Activated T-cell treated with anti-CD3 and anti-CD28 coated beads, Interleukin-2, amount 50 U/mL, for 24 hours (primary cell): Measurements from ENCODE around the gene VDR.
"Not testable (repeated sequence)": the region's sequence is repeated elsewhere in the genome, so short reads cannot be mapped to it uniquely, and the experiment has no call there.

Source experiments
- DNase-seq: peaks from one replicate; pipeline ENCODE4 v3.0.0-alpha.2; 2020
- H3K27ac Mint-ChIP-seq: 2 replicates; pipeline ENCODE4 v1.8.0; 2020; ENCODE audit warnings: mild to moderate bottlenecking, mixed read lengths
- H3K27me3 Mint-ChIP-seq: 2 replicates; pipeline ENCODE4 v1.8.0; 2020; ENCODE audit warnings: mixed read lengths
- H3K36me3 Mint-ChIP-seq: 2 replicates; pipeline ENCODE4 v1.8.0; 2020; ENCODE audit warnings: low read depth, mixed read lengths
- H3K4me1 Mint-ChIP-seq: 2 replicates; pipeline ENCODE4 v1.8.0; 2020; ENCODE audit warnings: low read depth, mixed read lengths
- H3K4me3 Mint-ChIP-seq: 2 replicates; pipeline ENCODE4 v1.8.0; 2020; ENCODE audit warnings: mild to moderate bottlenecking, moderate library complexity, mixed read lengths
- H3K9me3 Mint-ChIP-seq: 2 replicates; pipeline ENCODE4 v1.8.0; 2020; ENCODE audit warnings: mixed read lengths

VDR gene

DNA sequence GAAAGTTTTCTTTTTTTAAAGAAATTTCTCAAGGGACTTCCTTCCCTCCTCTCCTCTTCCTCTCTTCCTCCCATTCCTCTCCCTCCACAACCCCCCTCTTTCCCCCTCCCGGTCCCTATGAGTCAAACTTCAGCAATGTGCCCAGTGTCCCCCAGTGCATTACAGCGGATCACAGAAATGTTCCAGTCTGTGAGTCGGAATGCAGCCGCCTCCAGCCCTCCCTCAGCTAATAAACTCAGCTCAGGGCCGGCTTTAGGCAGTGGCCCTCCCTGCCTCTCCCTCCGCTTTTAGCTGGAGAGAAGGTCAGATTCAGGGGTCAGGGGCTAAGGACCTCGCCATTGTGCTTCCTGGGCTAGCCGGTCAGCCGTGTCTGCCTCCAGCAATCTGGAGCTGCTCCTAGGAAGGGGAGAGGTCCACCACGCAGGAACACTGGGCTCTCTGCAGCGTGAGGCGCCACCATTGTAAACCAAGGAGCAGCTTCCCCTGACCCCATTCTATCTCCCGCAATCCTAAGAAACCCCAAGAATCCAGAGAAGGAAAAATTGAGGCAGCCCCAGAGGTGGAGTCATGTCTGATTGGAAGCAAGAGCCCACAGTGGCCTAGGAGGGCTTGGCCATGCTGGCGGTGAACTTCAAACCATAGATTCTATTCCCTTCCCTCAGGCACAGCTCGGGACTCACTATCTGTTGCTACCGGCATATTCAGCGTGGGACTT is 84.0 kb downstream of the VDR start:
- H3K27me3 Mint-ChIP-seq: no peaks in the 10 kb centered on the region
- no peaks in the 10 kb centered on the region for H3K9me3 Mint-ChIP-seq
- no peak for DNase-seq
- H3K4me3 Mint-ChIP-seq: peak overlapping the region; percentile 87
- H3K36me3 Mint-ChIP-seq: peaks cover 34% of the 10 kb centered on the region
- H3K27ac Mint-ChIP-seq: peak overlapping the region; percentile 98
- H3K4me1 Mint-ChIP-seq: peaks cover 75% of the 10 kb centered on the region

DNA sequence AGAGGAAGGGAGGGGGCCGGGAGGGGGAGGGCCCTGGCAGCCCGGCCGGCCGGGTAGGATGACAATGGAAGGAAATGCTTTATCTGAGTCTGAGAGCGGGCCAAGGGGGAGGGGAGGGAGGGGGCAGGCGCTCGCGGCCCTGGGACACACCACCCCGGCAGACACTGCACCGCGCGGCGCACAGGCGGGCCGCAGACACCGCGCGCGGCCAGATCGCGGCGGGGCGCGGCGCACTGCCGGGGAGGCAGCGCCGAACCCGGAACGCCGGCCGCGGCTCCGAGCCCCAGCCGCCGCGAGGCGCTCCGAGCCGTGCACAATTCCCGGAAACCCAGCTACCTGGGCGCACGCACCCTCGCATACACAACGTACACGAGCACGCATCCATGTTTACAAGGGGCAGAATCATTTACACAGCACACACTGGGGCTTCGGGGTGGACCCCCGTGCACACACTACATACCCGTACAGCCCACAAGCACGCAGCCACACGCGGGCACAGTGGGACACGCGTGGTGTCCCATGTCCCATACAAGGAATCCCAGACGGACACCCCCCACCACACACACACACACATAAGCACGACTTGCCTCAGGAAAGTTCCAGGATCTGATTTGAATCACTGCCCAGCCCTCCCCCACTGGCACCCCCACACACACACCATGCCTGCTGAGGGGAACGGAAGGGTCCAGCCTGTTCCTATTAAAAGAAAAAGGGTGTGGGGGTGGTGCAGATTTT is 84.7 kb downstream of the VDR start, which contains the start of gene HDAC7:
HDAC7 (minus strand) TSS at position 8 of the 735 bp plus-strand sequence. CDS start 118 bp downstream, outside the sequence.
- peak; percentile 84 for DNase-seq
- no peaks in the 10 kb centered on the region for H3K9me3 Mint-ChIP-seq
- H3K27ac Mint-ChIP-seq: peak within 1 kb of the TSS; percentile 99
- peaks cover 41% of the 10 kb centered on the region for H3K36me3 Mint-ChIP-seq
- peak within 1 kb of the TSS; percentile 96 for H3K4me3 Mint-ChIP-seq
- peaks cover 75% of the 10 kb centered on the region for H3K4me1 Mint-ChIP-seq
- H3K27me3 Mint-ChIP-seq: no peaks in the 10 kb centered on the region

DNA sequence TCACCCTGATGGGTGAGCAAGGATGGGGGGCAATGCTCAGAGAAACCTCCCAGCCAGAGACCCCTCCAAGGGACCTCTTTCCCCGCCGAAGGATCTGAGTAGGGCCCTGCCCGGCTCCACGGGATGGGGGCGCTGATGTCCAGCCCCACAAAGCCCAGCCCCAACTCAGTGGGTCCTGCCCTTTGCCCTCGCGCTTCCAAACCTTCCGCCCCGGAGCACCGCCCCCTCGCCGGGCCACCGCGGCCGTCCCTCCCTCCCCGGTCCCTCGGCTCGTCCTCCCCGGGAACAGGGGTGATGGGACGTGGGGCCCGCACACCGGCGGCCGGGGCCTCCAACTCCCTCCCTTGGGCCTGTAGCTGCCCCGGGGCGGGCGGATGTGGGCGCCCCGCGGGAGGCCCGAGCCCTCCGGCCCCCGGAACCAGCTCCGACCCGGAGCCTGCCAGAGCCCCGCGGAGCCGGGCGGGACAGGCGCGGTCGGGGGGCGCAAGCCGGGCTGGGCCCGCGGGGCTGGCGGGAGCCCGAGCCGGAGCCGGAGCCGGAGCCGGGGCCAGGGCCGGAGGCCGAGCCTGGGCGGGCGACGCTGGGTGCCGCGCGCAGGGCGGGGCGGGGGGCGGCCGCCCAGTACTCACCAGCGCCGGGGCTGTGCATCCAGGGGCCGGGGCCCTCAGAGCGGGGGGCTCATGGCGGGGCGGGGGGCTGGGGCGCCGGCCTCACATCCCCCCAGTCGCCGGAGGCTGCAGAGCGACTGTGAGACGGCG is 85.5 kb downstream of the VDR start:
- H3K4me3 Mint-ChIP-seq: peak overlapping the region; percentile 96
- H3K27me3 Mint-ChIP-seq: no peaks in the 10 kb centered on the region
- H3K27ac Mint-ChIP-seq: peak overlapping the region; percentile 99
- peak; percentile 80 for DNase-seq
- H3K4me1 Mint-ChIP-seq: peaks cover 75% of the 10 kb centered on the region
- H3K36me3 Mint-ChIP-seq: peaks cover 49% of the 10 kb centered on the region
- peaks cover 3% of the 10 kb centered on the region for H3K9me3 Mint-ChIP-seq

DNA sequence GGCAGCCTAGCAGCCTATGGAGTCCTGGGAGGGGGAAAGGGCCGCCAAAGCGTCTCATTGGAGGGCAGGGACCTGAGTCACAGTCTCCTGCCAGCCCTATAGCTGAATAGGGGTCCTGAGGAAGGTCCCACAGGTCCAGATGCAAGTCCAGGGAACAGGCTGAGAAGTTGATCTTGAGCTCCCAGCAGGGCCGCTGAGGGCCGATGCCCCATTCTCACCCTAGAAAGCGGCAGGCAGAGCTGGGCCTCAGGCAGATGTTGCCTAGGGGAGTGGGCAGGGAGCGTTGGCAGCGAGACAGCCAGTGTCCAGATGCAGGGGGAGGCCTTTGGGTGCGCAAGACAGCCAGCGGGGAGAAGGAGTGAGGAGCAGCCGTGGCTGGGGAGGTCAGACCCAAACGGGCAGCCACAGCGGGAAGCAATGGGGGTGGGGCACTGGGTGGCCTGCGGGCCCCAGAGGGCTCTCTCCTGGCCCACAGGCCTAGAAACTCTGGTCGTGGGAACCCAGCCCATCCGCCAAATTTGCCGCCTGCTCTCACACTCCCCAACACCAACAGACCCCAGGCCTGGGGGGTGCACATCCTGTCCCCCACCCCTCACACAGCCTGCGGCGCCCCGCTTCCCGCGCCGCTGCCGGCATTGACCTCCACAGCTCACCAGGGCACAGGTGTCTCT is 86.2 kb downstream of the VDR start:
- Mint-ChIP-seq H3K9me3 (peaks cover 3% of the 10 kb centered on the region), H3K36me3 (peaks cover 56% of the 10 kb centered on the region), H3K27me3 (no peaks in the 10 kb centered on the region), H3K27ac (peak overlapping the region; percentile 99), H3K4me3 (peak overlapping the region; percentile 96), H3K4me1 (peaks cover 75% of the 10 kb centered on the region)
- peak; percentile 72 for DNase-seq

DNA sequence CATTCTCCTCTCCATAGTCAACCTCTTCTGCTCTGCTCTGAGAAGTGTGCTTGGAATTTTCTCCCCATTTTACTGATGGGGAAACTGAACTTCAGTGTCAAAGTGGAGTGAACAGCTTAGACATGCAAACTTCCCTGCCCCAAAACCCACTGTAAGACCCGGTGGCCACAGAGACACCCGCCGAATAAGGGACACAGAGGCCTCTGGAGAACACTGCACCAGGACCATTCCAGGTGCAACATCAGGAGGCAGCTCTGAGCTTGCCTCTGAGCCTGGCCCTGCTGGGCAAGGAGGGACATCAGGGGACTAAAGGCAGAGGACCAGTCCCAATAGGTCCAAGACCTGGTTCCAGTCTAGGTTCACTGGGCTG is 86.8 kb downstream of the VDR start:
- no peaks in the 10 kb centered on the region for H3K27me3 Mint-ChIP-seq
- peaks cover 3% of the 10 kb centered on the region for H3K9me3 Mint-ChIP-seq
- no peak for DNase-seq
- H3K27ac Mint-ChIP-seq: peak overlapping the region; percentile 99
- H3K4me3 Mint-ChIP-seq: peak overlapping the region; percentile 96
- H3K4me1 Mint-ChIP-seq: peaks cover 75% of the 10 kb centered on the region
- H3K36me3 Mint-ChIP-seq: peaks cover 62% of the 10 kb centered on the region

DNA sequence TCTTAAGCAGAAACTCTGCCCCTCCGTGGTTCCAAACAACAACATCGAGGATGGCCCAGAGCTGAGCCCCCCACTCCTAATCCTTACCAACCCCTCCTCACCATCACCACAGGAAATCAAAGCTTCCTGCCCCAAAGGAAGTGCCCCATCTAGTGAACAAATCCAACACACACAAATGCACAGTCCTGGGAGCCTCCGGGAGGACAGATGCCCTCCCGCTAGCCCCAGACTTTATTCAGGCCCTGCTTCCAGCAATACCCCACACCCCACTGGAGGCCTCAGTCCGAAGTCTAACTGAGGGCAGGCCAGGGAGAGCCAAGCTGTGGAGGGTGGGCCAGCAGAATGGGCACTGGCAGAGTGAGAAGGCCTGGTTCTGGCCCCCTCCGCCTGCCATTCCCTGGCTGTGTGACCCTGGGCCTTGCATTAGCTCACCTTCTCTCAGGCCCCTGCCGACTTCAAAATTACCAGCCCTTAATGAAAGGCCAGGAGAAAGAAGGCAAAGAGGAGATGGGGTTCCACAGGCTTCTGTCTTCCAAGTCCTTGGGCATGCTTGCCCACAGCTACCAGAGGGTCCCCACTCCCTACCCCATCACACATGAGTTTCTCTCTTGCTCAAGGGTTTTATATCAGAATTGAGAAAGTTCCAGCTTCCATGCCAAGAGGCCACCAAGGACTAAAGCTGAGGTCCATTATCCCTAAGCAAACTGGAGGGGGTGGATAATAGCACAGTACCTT is 87.4 kb downstream of the VDR start:
- Mint-ChIP-seq H3K27me3 (no peaks in the 10 kb centered on the region), H3K36me3 (peaks cover 63% of the 10 kb centered on the region), H3K9me3 (peaks cover 3% of the 10 kb centered on the region), H3K4me3 (peak overlapping the region; percentile 96), H3K27ac (peak overlapping the region; percentile 99), H3K4me1 (peaks cover 75% of the 10 kb centered on the region)
- no peak for DNase-seq

DNA sequence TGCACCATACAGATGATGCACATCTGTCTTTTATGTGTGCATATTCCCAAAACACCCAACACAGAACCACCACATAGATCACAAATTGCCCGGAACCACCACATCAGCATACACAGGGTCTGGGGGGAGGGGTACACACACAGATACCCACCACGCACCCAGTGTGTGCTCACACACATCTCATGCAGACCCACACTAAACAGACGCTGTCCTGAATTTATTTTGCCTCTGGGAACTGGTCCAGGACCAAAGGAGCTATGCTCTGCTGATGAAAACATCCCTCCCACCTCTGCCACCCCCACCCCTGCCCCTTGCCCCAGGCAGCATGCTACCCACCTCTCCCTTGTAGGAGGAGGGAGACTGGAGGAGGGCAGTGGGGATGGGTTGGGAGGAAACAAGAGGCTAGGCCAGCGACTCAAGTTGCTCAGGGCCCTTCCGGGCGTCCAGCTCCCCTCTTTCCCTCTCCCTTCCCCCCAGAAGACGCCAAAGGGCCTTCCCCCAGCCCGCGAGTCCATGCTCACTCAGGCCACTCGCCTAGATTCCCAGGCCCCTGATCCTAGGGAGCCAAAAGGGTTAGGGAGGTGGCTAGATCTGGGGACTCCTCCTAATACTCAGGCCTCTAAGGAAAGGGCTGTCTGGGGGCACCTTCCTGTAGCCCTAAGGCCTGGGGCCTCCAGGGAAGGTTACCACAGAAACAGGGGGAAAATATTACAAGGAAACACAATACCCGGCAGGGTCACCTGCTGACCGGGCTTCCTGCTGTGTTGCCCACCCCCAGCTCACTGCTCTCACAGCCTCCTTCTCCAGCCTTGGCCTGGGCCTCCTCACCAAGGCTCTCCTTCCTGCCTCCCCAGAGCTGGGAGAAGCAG is 88.2 kb downstream of the VDR start:
- peaks cover 74% of the 10 kb centered on the region for H3K4me1 Mint-ChIP-seq
- H3K9me3 Mint-ChIP-seq: peaks cover 3% of the 10 kb centered on the region
- H3K27ac Mint-ChIP-seq: peak overlapping the region; percentile 99
- peak overlapping the region; percentile 96 for H3K4me3 Mint-ChIP-seq
- peaks cover 70% of the 10 kb centered on the region for H3K36me3 Mint-ChIP-seq
- no peaks in the 10 kb centered on the region for H3K27me3 Mint-ChIP-seq
- no peak for DNase-seq

DNA sequence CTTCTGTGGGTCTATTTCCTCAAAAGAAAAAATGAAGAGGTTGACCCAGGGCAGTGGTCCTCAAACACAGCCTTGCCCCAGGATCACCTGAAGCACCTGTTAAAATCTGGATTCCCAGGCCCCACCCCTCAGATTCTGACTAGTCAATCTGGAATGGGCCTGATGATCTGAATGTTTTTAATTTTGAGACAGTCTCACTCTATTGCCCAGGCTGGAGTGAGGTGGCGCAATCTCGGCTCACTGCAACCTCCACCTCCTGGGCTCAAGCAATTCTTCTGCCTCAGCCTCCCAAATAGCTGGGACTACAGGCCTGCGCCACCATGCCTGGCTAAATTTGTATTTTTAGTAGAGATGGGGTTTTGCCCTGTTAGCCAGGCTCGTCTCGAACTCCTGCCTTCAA is 89.3 kb downstream of the VDR start:
- H3K4me3 Mint-ChIP-seq: peak overlapping the region; percentile 96

DNA sequence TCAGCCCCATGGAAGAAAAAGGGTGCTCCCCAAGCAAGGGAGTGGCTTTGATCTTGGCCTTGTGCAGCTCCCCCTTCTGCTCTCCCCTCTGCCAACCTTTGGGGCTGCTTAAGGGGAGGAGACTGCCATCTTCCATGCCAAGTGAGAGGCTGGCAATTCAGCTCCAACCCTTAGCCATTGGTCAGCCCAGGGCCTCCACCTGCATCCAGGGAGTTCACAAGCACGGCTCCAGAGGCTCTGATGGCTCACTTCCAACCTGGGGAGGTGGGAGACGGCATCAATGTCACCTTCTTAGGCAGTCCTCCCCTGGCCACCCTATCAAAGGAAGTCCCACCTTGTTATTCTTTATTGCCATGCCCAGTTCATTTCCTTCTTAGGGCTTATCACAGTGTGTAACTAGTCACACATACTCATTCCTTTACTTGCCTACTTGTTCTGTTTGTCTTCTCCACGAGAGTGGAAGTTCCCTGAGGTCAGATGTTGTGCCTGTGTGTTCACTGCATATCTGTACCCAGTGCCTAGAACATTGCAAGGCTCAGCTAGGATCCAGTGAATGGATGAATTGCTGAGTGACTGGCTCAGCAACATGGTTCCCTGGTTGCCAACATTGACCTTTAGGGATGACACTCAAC is 90.1 kb downstream of the VDR start:
- Mint-ChIP-seq H3K9me3 (peaks cover 3% of the 10 kb centered on the region), H3K4me1 (peaks cover 79% of the 10 kb centered on the region), H3K27me3 (no peaks in the 10 kb centered on the region), H3K36me3 (peaks cover 84% of the 10 kb centered on the region), H3K4me3 (peak overlapping the region; percentile 96), H3K27ac (peak overlapping the region; percentile 99)
- peak; percentile 60 for DNase-seq

More for the DNA sequence above, 89.3 kb downstream of the VDR start:
- not testable (repeated sequence) for H3K9me3 Mint-ChIP-seq, DNase-seq, H3K27me3 Mint-ChIP-seq
- Mint-ChIP-seq H3K4me1 (peaks cover 75% of the 10 kb centered on the region), H3K36me3 (peaks cover 80% of the 10 kb centered on the region), H3K27ac (peak overlapping the region; percentile 99)

DNA sequence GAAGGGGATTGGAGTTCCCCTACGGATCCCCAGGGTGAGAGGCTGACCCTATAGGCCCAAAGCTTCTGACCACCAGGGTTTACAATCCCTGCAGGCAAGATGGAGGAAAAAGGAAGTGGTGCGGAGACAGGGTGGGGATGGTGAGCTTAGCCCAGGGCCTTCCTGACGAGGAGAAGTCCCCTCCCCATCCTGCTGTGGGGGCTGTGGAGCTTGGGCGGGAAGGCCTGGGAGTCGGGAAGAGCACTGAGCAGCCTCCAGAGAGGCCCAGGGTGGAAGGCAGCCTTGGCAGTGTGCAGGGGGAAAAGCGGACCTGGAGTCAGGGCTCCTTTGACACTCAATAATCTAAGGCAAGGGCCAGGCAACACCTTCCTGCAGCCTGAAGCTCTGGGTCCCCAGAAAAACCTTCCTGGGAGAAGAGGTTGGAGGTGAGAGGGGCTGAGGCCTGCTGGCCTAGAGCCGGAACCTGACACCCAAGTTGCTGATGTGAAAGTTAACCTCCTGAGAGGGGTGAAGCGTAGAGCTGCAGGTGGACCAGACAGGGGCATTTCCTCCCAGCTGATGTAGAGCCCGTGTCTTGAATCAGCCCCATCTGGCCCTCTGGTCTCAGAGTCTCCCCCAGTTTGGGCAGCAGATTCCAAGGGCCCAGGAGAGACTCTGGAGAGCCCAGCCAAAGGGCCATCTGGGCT is 91.1 kb downstream of the VDR start:
- Mint-ChIP-seq H3K27ac (peak overlapping the region; percentile 99), H3K4me1 (peaks cover 86% of the 10 kb centered on the region), H3K4me3 (peak overlapping the region; percentile 96), H3K36me3 (peaks cover 82% of the 10 kb centered on the region), H3K27me3 (no peaks in the 10 kb centered on the region), H3K9me3 (peaks cover 3% of the 10 kb centered on the region)
- DNase-seq: peak; percentile 58

DNA sequence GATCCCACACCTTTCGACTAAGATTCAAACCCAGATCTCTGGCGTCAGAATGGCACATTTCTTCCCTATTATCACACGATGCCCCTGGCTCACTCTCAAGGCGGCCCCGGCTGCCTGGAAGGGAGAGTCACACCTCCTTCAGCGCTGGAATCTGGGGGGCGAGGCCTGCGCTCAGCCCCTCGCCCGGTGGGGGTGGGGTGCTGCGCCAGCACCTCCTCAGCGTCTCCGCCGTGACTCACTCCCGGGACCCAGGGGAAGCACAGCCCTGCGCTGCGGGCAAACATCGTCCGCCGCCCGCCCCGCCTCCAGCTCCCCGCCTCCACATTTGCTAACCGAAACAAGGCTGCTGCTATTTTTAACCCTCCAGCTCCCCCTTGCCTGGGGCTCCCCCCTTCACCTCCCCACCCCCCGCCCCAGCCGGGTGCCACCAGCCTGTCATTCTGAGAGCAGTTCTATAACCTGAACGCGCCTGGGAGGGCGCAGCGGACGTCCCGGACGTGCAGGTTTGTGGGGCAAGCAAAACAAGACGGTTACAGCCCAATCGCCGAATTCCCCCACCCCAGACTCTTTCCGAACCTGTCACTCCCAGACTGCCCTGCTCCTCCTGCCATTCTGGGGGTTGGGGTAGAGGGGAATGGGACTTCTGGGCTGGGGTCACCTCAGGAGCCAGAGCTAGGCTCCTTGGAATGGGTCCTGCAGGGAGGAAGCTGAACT is 91.8 kb downstream of the VDR start:
- H3K4me1 Mint-ChIP-seq: peaks cover 92% of the 10 kb centered on the region
- DNase-seq: peak; percentile 94
- peaks cover 77% of the 10 kb centered on the region for H3K36me3 Mint-ChIP-seq
- no peaks in the 10 kb centered on the region for H3K27me3 Mint-ChIP-seq
- peaks cover 3% of the 10 kb centered on the region for H3K9me3 Mint-ChIP-seq
- peak overlapping the region; percentile 99 for H3K27ac Mint-ChIP-seq
- H3K4me3 Mint-ChIP-seq: peak overlapping the region; percentile 96
